NCI-H146 (cell line): ENCODE measurements around the gene NUDT16.

Experiments used
- DNase-seq: peaks from one replicate; lab custom pipeline; 2025; lab: John Stamatoyannopoulos, UW

NUDT16 gene

DNA sequence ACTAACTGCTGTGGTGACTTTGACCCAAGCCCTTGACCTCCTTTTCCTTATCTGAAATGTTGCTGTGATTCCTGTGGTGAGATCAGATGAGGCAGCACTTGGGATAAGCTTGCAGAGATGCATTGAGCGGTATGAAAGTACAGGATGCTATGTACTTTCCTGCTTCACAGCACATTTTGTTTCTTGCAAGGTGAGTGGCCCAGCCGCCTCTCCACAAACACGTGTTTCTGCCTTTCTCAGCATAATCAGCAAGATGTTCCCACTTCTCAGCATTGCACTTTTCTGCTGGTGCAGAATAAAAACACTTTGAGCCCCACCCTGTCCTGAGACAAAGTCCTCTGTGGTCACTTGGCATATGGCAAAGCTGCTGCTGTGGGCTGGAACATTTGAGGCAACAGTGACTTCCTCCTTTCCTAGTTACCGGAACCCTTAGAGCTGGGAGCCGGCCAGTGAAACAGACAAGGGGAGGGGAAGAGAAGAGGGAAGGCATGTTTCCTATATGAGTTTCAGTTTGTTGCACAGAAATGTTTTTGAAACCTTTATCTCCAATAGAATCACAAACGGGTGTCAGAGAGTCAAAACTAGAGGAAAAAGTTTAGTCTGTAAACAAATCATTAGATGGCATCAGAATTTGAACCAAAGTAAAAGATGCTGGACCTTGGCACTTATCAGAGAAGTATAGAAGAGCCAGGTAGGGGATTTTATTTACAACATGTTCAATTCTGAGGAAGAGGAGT lies 5.0 kb downstream of the NUDT16 start:
- no peak for DNase-seq

DNA sequence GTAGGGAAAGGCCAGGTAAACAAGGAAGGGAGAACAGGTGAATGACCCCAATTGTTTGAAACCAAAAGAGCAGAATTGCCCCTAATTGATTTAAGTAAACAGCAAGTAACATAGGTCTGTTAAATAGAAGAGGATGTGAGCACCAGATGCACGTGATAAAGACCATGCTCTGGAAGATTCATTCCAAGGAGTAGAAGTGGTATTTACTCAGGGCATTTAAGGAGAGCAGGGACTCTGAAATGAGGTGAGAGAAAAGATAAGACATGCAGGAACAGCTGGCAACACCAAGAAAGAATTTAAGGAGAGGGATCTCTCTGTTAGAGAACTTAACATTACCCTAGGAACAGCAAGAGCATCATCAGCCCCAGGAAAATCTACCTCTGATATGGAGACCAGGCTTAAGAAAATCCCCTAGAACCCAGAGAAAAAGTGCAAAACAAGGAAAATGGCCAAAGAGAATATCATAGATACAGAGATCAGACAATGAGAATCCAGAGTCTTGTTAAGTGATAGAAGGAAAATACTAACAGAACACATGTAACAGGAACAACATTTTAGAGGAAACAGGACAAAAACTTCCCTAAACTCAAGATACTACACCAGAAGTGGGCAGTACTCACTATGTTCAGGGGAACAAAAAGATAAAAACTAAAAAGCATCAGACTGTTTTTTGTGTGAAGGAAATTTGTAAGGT lies 6.4 kb downstream of the NUDT16 start:
- peak; percentile 13 for DNase-seq

- no peak for DNase-seq
Observed at GRCh38 chr3:131388490-131388799, 6.9 kb downstream of the NUDT16 start.

GRCh38 chr3:131390331-131390730 lies 8.8 kb downstream of the NUDT16 start:
- no peak for DNase-seq

- DNase-seq, result no peak
Observed at GRCh38 chr3:131393051-131393450, 11.5 kb downstream of the NUDT16 start.

DNA sequence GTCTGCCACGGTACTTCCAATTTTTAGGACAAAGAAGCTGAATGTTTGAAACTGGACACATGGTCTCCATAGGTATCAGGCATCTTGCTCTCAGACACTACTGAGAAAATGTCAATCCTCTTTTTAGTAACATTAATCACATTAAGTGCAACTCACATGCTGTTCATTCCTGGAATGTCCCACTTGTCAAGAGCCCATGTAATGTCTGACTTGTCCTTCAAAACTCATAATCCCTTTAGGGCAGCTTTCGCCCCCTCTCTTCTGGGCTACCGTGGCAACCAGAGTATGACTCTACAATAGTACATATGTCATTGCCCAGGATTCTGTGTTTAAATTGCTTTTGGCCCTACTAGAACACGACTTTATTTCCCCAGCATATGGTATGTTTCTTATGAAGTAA lies 12.3 kb downstream of the NUDT16 start:
- no peak for DNase-seq

DNA sequence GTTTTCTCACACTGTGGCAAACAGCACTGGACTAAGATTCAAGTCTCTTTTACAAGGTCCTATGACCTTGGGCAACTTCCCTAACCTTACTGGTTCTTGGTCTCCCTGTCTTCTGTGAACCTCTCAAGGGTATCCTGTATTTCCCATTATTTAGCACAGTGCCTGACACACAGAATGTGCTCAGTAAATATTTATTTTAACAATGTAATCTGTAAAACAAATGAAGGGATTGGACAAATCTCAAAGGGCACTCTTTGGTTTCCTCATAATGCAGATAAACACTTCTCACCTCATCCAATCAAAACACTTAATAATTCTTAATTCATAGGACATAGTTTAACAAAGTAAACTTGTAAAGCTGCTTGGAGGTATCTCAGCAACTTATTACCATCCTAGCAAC lies 12.8 kb downstream of the NUDT16 start:
- DNase-seq, result no peak

DNA sequence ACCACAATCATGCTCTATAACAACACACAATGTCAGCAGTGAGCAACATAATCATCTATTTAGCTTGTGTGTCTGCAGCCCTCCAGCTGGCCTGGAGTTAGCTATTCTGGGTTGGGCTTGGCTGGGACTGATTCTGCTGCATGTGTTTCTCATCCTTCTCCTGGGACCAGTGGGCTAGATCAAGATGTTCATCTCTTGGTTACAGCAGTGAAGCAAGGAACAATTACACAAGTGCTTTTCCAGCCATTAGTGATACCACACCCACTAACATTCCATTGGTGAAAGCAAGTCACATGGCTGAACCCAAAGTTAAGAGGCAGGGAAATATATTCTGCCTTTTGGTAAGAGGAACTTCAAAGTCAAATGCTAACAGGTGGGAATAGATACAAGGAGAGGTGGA lies 14.6 kb downstream of the NUDT16 start:
- DNase-seq, result no peak

DNA sequence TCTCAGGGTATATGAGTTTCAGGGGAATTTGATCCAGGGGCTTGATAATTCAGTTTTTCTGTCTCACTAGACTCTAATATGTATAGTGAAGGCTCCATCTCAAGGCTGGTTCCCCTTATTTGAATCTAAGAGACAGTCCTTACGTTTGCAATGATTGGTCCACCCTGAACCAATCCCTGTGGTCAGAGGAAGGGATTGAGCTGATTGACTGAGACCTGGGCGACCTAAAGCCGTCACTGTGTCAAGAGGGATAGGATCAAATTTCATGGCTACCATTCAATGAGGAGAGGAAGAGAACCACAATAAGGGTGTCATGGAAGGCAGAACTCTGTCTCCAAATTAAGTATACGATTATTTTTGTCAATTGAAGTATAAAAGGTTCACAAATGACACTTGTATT lies 16.3 kb downstream of the NUDT16 start:
- DNase-seq, result no peak

GRCh38 chr3:131401978-131402377 lies 20.4 kb downstream of the NUDT16 start:
- DNase-seq, result no peak

- DNase-seq, result no peak
Observed at GRCh38 chr3:131402391-131403039, 20.9 kb downstream of the NUDT16 start.

GRCh38 chr3:131403216-131403895 lies 21.8 kb downstream of the NUDT16 start:
- DNase-seq, result no peak

DNA sequence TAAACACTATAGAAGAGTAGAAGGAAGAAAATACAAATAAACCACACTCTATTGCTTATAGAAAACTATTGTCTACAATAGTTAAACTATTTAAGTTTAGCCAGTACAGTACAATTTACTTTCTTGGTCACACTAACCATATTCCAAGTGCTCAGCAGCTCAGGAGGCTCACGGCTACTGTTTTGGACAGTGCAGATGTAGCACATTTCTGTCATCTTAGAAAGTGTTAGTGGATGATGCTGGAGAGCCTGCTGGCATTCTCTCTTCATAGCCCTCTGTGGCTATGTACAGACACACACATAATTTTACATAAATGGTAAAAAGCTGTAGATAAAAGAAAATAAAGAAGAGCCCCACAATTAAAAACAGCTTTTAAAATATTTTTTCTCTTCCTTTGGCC lies 23.8 kb downstream of the NUDT16 start:
- no peak for DNase-seq

DNA sequence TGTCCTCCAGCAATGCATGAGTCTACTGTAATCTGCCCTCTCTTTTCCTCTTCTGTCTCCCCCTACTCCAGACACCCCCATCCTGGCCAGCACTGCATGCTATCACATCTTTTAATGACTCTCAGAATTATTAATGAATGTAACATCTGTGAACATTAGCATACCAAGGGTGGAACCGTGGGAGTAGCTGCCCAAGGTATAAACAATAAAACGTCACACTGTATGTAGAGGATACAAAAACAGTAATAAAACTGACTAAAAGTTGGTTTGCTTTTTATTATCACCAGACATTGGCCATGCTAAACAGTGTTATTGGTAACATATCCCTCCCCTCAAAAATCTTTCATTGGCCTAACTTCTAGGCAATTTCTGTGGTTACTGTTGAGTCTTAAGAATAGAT lies 24.7 kb downstream of the NUDT16 start:
- no peak for DNase-seq

GRCh38 chr3:131417751-131418150 lies 36.2 kb downstream of the NUDT16 start:
- no peak for DNase-seq

DNA sequence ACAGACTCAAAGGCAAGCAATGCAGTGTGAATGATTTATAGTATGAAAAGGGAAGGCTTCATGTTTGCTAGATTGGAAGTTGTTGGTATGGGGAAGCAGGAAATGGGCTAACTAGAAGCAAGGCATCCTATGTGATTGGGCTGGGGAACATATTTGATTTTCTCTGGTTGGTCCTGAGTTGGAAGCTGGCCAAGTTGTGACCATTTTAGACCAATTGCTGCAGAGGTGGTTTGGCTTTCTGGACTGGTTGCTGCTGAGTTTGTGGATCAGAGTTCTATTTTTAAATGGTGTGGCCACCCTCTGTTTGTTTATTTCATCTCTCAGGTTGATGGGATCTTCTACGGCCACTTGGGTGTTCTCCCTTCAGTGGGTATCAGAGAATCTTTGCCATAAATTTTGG lies 39.7 kb downstream of the NUDT16 start:
- DNase-seq, result no peak

DNA sequence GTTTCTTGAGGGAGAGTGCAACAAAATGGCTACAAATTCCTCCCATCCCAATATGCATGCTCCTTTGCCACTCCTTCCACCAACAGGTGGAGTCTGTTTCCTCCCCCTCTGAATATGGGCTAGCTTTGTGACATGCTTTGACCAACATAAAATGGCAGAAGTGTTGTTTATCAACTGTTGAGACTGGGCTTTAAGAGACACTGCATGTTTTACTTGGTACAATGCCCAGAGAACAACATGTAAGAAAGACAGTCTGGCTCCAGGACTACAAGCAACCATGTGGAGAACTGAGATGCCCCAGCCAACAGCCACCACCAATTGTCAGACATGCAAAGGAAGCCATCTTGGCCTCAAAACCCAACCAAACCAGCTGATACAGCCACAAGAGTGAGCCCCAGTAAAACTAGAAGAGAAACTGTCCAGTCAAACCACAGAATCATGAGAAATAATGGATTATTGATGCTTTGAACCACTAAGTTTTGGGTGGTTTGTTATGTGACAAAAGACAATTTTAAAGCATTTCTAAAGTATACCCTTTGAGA lies 40.5 kb downstream of the NUDT16 start:
- no peak for DNase-seq

GRCh38 chr3:131427226-131427625 lies 45.7 kb downstream of the NUDT16 start:
- DNase-seq, result no peak

DNA sequence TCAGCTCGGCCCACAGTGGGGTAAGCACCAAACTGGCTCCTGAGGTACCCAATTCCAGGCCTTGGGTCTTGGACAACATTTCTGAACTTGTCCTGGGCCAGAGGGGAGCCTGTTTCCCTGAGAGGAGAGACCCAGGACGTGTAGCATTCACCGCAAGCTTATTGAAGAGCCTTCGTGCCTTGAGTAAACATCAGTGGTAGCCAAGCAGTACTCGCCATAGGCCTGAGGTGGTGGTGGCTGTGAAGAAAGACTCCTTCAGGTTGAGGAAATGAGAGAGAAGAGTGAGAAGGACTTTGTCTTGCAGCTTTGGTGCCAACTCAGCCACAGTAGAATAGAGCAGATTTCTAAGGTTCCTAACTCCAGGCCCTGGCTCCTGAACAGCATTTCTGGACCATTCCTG lies 50.2 kb downstream of the NUDT16 start:
- DNase-seq, result no peak

DNA sequence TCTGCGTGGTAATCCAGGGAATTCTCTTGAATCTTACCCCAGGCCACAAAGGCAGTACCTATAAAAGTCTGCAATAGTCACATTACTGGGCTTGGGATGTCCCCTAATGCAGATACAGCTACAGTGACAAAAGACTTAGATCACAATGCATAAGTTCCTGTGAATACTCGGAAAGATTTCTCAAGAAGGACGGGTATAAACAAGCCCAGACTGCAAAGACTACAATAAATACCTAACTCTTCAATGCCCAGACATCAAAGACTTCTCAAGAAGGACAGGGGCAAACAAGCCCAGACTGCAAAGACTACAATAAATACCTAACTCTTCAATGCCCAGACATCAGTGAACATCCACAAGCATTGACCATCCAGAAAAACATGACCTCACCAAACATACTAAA lies 50.9 kb downstream of the NUDT16 start:
- no peak for DNase-seq

- no peak for DNase-seq
Observed at GRCh38 chr3:131435000-131435399, 53.4 kb downstream of the NUDT16 start.
